ENCODE data around the gene EIF4A3.

DNA sequence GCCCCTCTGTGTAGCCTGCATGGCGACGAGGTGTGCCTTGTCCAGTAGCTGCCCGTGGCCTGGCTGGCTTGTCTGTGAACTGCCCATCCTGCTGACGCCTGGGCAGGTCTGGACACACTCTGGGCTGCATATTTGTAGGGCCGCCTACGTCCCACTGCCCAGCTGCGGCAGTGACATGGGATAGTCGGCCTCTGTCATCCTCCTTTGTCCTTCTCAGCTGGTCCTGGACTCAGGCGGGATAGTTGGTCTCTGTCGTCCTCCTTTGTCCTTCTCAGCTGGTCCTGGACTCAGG is 37.4 kb upstream of the EIF4A3 start:
- no peak for TF ChIP-seq POLR2A (IDR thresholded peaks at IDR 0.05)
- TF ChIP-seq, protein P1, sequence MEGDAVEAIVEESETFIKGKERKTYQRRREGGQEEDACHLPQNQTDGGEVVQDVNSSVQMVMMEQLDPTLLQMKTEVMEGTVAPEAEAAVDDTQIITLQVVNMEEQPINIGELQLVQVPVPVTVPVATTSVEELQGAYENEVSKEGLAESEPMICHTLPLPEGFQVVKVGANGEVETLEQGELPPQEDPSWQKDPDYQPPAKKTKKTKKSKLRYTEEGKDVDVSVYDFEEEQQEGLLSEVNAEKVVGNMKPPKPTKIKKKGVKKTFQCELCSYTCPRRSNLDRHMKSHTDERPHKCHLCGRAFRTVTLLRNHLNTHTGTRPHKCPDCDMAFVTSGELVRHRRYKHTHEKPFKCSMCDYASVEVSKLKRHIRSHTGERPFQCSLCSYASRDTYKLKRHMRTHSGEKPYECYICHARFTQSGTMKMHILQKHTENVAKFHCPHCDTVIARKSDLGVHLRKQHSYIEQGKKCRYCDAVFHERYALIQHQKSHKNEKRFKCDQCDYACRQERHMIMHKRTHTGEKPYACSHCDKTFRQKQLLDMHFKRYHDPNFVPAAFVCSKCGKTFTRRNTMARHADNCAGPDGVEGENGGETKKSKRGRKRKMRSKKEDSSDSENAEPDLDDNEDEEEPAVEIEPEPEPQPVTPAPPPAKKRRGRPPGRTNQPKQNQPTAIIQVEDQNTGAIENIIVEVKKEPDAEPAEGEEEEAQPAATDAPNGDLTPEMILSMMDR (IDR thresholded peaks at IDR 0.05): no peak
